Measurements from ENCODE around the gene ICAM1.

DNA sequence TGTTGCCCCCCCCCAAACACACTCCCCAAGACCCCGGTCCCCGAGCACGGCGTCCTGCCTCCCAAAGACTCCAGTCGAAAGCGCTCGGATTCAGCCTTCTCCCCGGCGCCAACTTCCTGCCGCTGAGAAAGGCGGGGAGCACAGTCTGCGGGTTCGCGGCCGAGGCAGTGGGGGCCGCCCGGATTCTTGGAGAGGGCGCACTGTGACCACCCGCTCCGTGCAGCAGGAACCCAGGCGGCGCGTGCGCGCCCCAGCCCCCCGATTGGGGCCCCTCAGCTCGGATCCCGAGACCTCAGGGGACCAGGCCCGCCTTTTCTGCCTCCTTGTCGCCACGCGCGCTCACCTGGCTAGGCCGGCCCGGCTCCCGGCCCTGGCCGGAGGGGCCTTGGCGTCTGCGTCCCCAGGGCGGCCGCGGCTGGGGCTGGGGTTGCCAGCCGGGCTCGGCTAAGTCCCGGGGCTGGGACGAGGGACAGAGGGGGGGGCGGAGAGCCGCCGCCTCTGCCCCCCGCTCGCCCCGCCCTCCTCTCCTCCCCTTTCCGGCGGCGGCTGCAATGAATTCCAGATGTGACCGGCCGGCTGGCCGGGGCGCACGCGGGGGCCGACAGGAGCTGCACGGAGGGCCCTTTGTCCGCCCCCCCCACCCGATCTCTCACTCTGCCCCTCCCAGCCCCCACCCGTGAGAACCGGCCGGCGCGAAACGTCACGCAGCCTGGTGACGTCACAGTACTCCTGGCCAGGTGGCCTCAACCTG, 39.9 kb upstream of the ICAM1 start, which contains the start of gene S1PR2:
- TF ChIP-seq, protein P1, sequence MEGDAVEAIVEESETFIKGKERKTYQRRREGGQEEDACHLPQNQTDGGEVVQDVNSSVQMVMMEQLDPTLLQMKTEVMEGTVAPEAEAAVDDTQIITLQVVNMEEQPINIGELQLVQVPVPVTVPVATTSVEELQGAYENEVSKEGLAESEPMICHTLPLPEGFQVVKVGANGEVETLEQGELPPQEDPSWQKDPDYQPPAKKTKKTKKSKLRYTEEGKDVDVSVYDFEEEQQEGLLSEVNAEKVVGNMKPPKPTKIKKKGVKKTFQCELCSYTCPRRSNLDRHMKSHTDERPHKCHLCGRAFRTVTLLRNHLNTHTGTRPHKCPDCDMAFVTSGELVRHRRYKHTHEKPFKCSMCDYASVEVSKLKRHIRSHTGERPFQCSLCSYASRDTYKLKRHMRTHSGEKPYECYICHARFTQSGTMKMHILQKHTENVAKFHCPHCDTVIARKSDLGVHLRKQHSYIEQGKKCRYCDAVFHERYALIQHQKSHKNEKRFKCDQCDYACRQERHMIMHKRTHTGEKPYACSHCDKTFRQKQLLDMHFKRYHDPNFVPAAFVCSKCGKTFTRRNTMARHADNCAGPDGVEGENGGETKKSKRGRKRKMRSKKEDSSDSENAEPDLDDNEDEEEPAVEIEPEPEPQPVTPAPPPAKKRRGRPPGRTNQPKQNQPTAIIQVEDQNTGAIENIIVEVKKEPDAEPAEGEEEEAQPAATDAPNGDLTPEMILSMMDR (IDR thresholded peaks at IDR 0.05): no peak
- TF ChIP-seq POLR2AphosphoS5 (IDR thresholded peaks at IDR 0.05; ENCODE audit: low read depth, low read length): no peak
- no peak for TF ChIP-seq SIN3A (IDR thresholded peaks at IDR 0.05; ENCODE audit: borderline replicate concordance, insufficient read depth, low read depth, low read length)

Measured in Panc1 (cell line).